ENCODE results near the gene ZNF407. TPM values are rescaled to one million over a fixed set of nuclear protein-coding genes. Genes with fewer than 3 reads are reported as not detected.

Gene ZNF407
- total RNA-seq, 1 experiment from 2014 or later: 15.9 TPM

DNA sequence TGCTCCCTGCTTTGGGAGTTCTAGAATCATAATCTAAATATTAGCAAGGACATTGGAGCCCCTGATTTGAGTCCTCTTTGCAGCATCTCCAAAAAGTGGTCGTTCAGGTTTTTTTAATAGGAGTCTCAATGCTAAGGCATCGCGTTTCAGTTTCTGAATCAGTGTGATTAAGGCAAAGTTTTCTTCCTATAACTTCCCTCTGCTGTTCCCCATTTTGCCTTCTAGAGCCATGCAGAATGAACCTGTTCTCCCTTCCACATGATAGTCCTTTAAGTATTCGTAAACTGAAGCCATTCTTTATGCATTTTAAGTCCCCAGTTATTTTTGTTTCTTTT lies 451.8 kb downstream of the ZNF407 start:
- Histone ChIP-seq H3K4me3 (ENCODE audit: low read depth, low read length, poor library complexity, severe bottlenecking) (no peak overlapping the region), H3K27me3 (replicated peaks; ENCODE audit: insufficient read depth, low read depth, low read length, poor library complexity) (no peaks in the 10 kb centered on the region), H3K4me1 (ENCODE audit: insufficient read depth, low read length, poor library complexity, severe bottlenecking) (no peaks in the 10 kb centered on the region), H3K27ac (ENCODE audit: low read depth, low read length, poor library complexity, severe bottlenecking) (no peak overlapping the region), H3K9me3 (ENCODE audit: low read depth, low read length, poor library complexity, severe bottlenecking) (no peaks in the 10 kb centered on the region), H3K36me3 (ENCODE audit: insufficient read depth, low read length, poor library complexity, severe bottlenecking) (no peaks in the 10 kb centered on the region)
- ChIA-PET POLR2A (ENCODE audit: low non-redundant PET) (no interaction called here), CTCF (no interaction called here)
- no peak for TF ChIP-seq EZH2 (IDR thresholded peaks at IDR 0.05; ENCODE audit: borderline replicate concordance, low read depth, low read length, poor library complexity, severe bottlenecking)
- TF ChIP-seq, protein P1, sequence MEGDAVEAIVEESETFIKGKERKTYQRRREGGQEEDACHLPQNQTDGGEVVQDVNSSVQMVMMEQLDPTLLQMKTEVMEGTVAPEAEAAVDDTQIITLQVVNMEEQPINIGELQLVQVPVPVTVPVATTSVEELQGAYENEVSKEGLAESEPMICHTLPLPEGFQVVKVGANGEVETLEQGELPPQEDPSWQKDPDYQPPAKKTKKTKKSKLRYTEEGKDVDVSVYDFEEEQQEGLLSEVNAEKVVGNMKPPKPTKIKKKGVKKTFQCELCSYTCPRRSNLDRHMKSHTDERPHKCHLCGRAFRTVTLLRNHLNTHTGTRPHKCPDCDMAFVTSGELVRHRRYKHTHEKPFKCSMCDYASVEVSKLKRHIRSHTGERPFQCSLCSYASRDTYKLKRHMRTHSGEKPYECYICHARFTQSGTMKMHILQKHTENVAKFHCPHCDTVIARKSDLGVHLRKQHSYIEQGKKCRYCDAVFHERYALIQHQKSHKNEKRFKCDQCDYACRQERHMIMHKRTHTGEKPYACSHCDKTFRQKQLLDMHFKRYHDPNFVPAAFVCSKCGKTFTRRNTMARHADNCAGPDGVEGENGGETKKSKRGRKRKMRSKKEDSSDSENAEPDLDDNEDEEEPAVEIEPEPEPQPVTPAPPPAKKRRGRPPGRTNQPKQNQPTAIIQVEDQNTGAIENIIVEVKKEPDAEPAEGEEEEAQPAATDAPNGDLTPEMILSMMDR (conservative IDR thresholded peaks at IDR 0.05; ENCODE audit: low read depth, low read length): no peak
- intact Hi-C loops (cut with micrococcal nuclease; ENCODE audit: unreplicated experiment): no loop called here
- no peak for DNase-seq (ENCODE audit: low spot score)
- no TSS peak for BruUV-seq (replicated peaks)

GRCh38 chr18:75051757-75052156 lies 454.1 kb downstream of the ZNF407 start:
- TF ChIP-seq, protein P1 (conservative IDR thresholded peaks at IDR 0.05; ENCODE audit: low read depth, low read length): no peak
- no peak for TF ChIP-seq EZH2 (IDR thresholded peaks at IDR 0.05; ENCODE audit: borderline replicate concordance, low read depth, low read length, poor library complexity, severe bottlenecking)
- Histone ChIP-seq H3K36me3 (ENCODE audit: insufficient read depth, low read length, poor library complexity, severe bottlenecking) (no peaks in the 10 kb centered on the region), H3K4me3 (ENCODE audit: low read depth, low read length, poor library complexity, severe bottlenecking) (no peak overlapping the region), H3K4me1 (ENCODE audit: insufficient read depth, low read length, poor library complexity, severe bottlenecking) (no peaks in the 10 kb centered on the region), H3K27me3 (replicated peaks; ENCODE audit: insufficient read depth, low read depth, low read length, poor library complexity) (no peaks in the 10 kb centered on the region), H3K27ac (ENCODE audit: low read depth, low read length, poor library complexity, severe bottlenecking) (no peak overlapping the region), H3K9me3 (ENCODE audit: low read depth, low read length, poor library complexity, severe bottlenecking) (no peaks in the 10 kb centered on the region)
- ChIA-PET POLR2A (ENCODE audit: low non-redundant PET) (no interaction called here), CTCF (no interaction called here)
- no TSS peak for BruUV-seq (replicated peaks)
- DNase-seq (ENCODE audit: low spot score): no peak
- intact Hi-C loops (cut with micrococcal nuclease; ENCODE audit: unreplicated experiment): no loop called here

- ChIA-PET POLR2A (ENCODE audit: low non-redundant PET) (no interaction called here), CTCF (no interaction called here)
- Histone ChIP-seq H3K4me3 (ENCODE audit: low read depth, low read length, poor library complexity, severe bottlenecking) (no peak overlapping the region), H3K4me1 (ENCODE audit: insufficient read depth, low read length, poor library complexity, severe bottlenecking) (no peaks in the 10 kb centered on the region), H3K27me3 (replicated peaks; ENCODE audit: insufficient read depth, low read depth, low read length, poor library complexity) (no peaks in the 10 kb centered on the region), H3K9me3 (ENCODE audit: low read depth, low read length, poor library complexity, severe bottlenecking) (no peaks in the 10 kb centered on the region), H3K27ac (ENCODE audit: low read depth, low read length, poor library complexity, severe bottlenecking) (no peak overlapping the region), H3K36me3 (ENCODE audit: insufficient read depth, low read length, poor library complexity, severe bottlenecking) (no peaks in the 10 kb centered on the region)
- no peak for DNase-seq (ENCODE audit: low spot score)
- BruUV-seq (replicated peaks): no TSS peak
- no peak for TF ChIP-seq EZH2 (IDR thresholded peaks at IDR 0.05; ENCODE audit: borderline replicate concordance, low read depth, low read length, poor library complexity, severe bottlenecking)
- intact Hi-C loops (cut with micrococcal nuclease; ENCODE audit: unreplicated experiment): no loop called here
Measured at GRCh38 chr18:75052475-75052874, 454.8 kb downstream of the ZNF407 start.

GRCh38 chr18:75053028-75053629 lies 455.5 kb downstream of the ZNF407 start:
- Histone ChIP-seq H3K36me3 (ENCODE audit: insufficient read depth, low read length, poor library complexity, severe bottlenecking) (no peaks in the 10 kb centered on the region), H3K4me1 (ENCODE audit: insufficient read depth, low read length, poor library complexity, severe bottlenecking) (no peaks in the 10 kb centered on the region), H3K9me3 (ENCODE audit: low read depth, low read length, poor library complexity, severe bottlenecking) (no peaks in the 10 kb centered on the region), H3K4me3 (ENCODE audit: low read depth, low read length, poor library complexity, severe bottlenecking) (no peak overlapping the region), H3K27ac (ENCODE audit: low read depth, low read length, poor library complexity, severe bottlenecking) (no peak overlapping the region), H3K27me3 (replicated peaks; ENCODE audit: insufficient read depth, low read depth, low read length, poor library complexity) (no peaks in the 10 kb centered on the region)
- ChIA-PET POLR2A (ENCODE audit: low non-redundant PET) (no interaction called here), CTCF (no interaction called here)
- DNase-seq (ENCODE audit: low spot score): no peak
- TF ChIP-seq EZH2 (IDR thresholded peaks at IDR 0.05; ENCODE audit: borderline replicate concordance, low read depth, low read length, poor library complexity, severe bottlenecking): no peak
- TF ChIP-seq, protein P1 (conservative IDR thresholded peaks at IDR 0.05; ENCODE audit: low read depth, low read length): no peak
- intact Hi-C loops (cut with micrococcal nuclease; ENCODE audit: unreplicated experiment): no loop called here
- no TSS peak for BruUV-seq (replicated peaks)

Data from A673 (cell line).